NCI-H187 treated with DMSO at 0.1 percent for 48 hours (cell line): ENCODE results near the gene SLC16A11.
"Not testable (repeated sequence)": the region's sequence is repeated elsewhere in the genome, so short reads cannot be mapped to it uniquely, and the experiment has no call there.

Experiments used
- DNase-seq: peaks from one replicate; lab custom pipeline; 2025; lab: John Stamatoyannopoulos, UW

Gene SLC16A11

DNA sequence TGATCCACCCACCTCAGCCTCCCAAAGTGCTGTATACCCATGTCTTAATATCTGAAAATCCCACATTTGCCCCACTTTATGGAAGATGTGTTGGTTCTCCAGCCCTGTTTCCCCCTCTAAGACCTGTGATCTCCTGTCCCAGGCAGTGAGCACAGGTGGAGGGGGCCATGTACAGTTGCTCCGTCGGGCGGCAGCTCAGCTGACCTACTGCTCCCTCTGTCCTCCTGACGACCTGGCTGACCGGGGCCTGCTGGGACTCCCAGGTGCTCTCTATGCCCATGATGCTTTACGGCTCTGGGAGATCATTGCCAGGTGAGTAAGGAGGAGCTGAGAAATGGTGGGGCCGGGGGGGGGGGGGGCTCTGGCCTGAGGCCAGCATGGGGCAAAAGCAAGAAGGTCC lies 38.2 kb downstream of the SLC16A11 start:
- no peak for DNase-seq

DNA sequence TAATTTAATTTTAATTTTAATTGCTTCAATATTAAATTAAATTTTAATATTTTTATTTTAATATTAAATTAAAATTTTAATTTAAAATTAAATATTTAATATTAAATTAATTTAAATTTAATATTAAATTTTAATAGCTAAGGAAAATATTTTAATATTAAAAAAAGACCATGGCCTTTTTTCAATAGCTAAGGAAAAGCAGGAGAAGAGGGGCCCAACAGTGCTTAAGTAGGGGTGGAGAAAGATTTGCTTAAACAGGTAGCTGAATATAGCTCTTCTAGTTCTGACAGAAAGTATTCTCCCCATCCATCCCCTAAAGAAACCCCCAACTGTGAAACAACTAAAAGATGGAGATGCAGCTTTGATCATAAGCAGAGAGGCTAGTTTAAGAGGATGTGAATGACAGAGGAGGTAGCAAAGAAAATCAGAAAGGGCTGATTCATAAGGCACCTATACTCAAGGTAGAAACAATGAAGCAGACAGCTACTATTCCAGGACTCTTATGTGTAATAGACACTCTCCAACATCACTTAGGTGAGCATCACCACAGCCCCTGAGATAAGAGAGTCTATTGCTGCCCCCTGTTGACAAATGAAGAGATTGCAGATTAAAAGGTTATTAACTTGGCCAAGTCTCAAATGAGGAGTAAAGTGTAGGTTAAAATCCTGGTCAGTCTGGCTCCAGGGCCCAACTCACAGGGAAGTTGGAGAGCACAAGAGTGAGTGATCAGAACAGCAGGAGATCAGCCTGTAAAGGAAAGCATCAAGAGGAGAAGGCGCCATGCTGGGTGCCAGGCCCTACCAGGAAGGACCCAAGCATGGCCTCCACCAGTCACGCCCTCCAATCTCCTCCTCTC lies 39.3 kb downstream of the SLC16A11 start:
- DNase-seq, result peak; percentile 51

DNA sequence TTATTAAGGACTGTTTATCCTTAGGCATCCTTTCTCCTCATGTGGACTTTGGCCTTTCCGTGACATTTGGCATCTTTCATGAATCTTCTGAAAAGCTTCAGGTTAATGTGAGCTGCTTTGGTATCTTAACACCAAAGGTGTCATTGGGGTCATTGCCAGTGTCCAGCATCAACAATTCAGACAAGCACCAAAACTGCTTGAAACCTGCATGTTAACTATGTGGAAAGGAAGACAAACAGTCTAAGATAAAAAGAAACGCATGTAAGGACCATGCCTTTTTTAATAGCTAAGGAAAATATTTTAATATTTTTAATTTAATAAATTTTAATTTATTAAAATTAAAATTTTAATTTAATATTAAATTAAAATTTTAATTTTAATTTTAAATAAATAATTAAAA lies 40.1 kb downstream of the SLC16A11 start:
- no peak for DNase-seq

DNA sequence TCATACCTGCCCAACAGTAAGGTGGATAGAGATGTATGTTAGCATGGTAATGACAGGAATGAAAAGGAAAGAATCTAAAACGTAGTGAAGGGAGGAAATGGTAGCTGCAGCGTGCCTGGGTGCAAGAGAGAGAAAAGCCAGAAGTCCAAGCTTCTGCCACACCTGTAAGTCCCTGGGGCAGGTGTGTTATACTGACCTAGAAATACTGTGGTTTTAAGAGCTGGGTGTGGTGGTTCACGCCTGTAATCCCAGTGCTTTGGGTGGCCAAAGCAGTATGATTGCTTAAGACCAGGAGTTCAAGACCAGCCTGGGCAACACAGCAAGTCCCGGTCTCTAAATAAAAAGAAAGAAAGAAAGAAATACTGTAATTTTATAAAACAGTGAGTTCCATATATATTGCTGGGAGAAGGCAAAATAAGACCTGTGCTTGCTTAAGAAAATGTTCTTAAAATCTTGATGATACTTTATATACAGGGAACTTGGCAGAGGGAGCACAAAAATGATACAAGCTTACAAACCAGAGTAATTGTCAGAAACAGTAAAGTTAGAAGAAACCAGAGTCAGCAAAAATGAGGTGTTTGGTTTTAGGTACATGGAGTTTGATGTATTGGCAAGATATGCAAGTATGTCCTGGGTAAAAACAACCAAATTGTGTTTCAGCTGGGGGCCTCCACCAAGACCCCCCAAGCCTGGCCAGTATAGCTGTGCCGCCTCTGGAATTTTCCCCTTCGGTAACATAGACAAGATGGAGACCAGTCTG lies 41.4 kb downstream of the SLC16A11 start:
- no peak for DNase-seq

DNA sequence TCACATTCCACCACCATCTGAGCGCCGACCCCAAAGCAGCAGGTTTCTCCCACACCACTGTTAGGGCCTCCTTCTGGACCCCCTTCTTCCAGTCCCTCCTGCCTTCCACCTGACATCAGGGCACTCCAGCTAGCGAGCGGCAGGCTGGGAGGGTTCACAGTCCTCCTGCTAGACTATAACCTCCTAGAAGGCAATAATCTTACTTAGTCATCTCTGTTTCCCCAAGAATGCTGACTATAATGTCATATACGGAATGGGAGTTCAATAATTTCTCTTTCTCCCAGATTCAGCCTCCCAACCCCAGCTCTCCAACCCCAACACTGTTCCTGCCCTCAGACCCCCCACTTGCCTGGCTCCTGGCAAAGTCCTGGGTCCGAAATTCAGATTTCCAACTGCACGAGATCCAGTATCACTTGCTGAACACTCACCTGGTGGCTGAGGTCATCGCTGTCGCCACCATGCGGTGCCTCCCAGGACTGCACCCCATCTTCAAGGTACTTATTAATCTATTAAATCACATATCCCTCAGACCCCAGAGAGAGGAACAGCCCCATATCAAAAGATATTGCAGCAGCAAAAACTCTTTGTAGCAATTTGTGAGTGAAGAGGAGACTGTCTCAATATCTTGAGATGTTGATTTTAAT lies 42.5 kb downstream of the SLC16A11 start:
- no peak for DNase-seq

DNA sequence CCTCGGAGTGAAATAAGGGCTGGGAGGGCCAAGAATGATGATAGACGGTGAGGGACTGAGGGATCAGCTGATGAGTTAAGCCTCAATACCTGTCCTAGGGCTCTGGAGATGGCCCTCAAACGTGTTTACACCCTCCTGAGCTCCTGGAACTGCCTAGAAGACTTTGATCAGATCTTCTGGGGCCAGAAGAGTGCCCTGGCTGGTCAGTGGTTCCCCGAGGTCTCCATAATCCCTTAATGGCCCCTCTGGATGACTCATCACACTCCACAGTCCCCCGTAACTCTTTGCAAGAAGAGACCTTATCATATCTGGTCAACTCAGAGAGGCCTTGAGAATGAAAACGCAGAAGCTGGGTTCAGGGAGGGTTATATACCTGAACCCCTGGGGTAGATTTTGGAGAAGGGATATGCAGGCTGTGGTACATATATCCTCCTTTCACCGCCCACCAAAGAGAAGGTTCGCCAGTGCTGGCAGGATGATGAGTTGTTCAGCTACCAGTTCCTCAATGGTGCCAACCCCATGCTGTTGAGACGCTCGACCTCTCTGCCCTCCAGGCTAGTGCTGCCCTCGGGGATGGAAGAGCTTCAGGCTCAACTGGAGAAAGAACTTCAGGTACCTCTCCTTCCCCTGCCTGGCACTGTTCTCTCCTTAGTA lies 44.9 kb downstream of the SLC16A11 start:
- DNase-seq, result no peak

DNA sequence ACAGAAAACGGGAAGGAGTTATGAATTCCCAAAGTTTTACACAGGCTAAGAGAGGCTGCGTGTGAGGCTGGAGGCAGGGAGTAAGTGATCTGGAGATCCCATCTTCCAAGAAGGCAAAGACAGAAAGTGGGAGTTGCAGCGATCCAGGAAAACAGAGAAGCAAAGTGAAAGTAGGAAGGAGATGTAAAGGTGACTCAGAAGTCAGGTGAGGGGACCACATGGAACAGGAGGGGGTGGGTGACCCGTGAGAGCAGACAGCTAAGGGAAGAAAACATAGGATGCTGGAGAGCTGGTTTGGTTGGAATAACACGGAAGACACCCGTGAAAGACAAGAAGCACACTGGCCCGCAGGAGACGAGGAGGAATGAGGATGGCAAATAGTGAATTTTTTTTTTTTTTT lies 46.7 kb downstream of the SLC16A11 start:
- no peak for DNase-seq

DNA sequence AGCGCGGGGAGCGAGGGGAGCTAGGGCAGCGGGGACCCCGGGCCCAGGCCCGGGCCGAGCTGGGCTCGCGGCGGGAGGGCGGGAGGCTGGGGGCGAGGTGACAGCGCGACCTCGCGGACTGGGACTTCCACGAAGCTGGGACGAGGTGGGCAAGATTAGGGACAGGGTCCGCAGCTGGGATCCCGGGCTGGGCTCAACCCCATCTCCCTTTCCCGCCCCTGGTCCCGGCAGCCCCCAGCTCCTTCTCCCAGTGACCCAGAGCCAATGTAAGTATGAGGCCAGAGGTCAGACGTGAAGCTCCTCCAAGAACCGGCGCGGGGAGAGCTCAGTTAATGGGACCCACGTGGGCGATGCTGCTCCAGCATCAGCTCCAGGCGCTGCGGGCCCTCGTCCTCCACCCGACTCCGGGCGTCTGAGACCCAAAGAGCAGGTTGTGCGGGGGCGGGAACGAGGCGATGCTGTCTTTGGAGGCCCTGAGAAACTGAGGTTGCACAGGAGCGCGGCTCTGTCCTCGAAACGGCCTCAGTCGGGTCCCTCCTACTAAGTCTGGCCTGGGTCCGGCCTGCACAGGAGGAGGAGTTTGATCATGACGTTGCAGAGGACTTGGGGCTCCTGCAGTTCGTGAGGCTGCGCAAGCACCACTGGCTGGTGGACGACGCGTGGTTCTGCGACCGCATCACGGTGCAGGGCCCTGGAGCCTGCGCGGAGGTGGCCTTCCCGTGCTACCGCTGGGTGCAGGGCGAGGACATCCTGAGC lies 47.5 kb downstream of the SLC16A11 start:
- DNase-seq, result no peak

DNA sequence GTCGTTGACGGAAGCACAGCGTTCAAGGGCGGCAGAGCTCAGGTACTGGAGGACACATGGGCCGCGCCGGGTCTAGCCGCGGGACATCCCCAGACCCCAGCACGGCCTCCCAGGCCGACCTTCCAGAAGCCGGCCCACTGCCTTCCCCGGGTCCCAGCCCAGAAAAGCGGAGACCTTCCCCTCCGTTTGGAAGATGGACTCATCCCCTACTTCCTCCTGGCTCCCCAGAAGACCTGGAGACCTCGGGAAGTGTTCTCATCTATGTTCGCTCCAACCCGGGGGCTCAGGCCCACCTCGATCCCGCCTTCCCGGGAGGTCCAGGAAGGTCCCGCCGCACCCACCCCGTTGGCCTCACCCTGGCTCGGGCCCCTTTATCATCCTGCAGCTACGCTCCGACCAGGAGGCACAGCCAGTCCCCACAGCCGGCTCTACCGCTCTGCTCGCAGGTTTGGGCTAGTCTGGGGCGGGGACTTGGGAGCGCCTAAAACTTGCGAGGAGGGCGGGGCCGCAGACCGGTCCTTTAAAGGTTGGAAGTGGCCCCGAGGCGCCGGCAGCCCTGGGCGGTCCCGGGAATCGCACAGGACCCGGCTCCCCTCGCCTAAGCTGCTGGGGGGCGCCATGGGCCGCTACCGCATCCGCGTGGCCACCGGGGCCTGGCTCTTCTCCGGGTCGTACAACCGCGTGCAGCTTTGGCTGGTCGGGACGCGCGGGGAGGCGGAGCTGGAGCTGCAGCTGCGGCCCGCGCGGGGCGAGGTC lies 48.2 kb downstream of the SLC16A11 start, which contains the start of gene ALOX12:
TSS of gene ALOX12 (plus strand) at position 550 of the 756 bp plus-strand sequence. CDS start at position 619, 69 bp downstream.
- DNase-seq, result no peak

DNA sequence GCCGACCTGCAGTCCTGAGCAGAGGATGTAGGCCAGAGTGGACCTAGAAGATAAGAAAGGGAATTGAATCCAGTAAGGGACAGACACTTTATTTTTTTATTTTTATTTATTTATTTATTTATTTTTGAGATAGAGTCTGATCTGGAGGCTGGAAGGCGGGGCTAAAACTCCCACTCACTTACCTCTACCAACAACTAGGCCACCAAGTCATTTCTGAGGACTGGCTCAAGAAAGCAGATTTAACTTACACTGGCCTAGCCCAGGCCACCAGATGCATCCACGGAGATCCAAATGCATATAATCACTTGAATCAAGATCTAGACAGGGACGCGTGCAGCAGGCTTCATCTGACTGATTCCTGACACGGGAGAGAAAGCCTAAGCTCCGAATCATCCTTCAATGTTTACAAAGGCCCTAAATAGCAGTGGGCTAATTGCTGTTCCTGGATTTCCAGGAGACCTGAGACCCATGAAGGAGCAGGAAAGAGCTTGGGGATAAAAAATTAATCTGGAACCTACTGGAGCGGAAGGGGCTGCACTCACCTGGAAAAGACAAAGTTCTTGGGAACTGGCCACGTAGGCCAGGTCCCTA lies 49.1 kb downstream of the SLC16A11 start:
- no peak for DNase-seq

DNA sequence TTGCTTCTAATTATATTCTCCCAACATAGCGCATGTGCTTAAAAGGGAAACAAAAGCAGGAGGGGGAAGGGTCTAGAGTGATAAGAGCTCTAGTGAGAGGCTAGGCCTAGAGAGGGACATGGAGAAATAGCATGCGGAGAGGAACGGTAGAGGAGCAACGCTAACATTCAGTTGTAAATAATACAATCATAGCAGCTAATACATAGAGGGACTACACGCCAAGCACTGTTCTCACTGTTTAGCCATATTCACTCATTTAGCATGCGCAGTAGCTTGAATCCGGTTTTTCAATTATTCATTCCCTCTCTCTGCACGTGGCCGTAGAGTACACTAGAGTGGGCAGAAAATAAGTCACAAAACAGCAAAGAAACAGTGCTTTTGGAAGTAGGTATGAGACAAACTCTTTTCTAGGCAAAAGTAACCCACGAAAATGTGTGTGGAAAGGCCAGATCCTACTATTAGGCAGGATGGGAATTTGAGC lies 49.7 kb downstream of the SLC16A11 start:
- no peak for DNase-seq

DNA sequence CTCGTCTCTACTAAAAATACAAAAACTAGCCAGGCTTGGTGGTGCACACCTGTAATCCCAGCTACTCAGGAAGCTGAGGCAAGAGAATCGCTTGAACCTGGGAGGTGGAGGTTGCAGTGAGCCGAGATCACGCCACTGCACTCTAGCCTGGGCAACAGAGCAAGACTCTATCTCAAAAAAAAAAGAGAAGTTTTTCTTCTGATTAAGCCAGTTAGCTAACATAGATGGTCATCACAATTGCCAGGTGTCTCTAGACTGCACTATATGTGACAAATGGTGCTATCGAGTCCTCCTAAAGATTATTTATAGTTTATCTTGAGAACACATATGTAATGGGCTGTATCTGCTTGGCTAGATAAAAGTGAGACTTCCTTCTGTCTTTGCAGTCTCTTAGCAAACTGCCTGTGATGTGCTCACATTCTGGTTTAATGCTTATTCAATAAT lies 50.3 kb downstream of the SLC16A11 start:
- not testable (repeated sequence) for DNase-seq
